ENCODE data around the gene FUT2. TPM values are rescaled to one million over a fixed set of nuclear protein-coding genes. Genes with fewer than 3 reads are reported as not detected.

FUT2 gene
- total RNA-seq, 2 experiments from 2014 or later = not detected

DNA sequence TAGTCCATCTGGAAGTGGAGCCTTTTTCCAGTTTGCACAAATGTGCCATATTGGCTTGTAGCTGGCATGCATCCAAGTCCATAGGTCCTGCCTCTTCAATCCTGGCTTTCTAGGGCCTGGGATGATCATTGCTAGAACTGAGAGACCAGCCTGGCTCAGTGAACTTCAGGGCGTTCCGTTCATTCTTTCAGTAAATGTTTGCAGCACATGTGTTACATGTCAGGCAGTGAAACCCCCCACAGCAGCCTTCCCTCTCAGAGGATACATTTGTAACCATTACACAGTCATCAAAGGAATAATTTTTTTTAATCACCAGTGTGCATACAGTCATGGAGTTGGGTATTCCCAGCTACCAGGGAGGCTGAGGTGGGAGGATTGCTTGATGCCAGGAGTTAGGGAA lies 9.7 kb downstream of the FUT2 start:
- H3K36me3 Mint-ChIP-seq (ENCODE audit: low read depth) = peaks cover 39% of the 10 kb centered on the region
- H3K4me1 ChIP-seq (ENCODE audit: insufficient read depth, low read length) = no peaks in the 10 kb centered on the region
- intact Hi-C loops (cut with DNase I, micrococcal nuclease) = no loop called here
- H3K4me3 ChIP-seq (ENCODE audit: low read length) = no peak overlapping the region
- peaks cover 13% of the 10 kb centered on the region for H3K36me3 ChIP-seq (ENCODE audit: insufficient read depth, low read length)
- H3K4me3 Mint-ChIP-seq = no peak overlapping the region
- H3K27ac ChIP-seq (ENCODE audit: low read depth in 1 of 2, low read length in 2 of 2) = no peak overlapping the region
- H3K27me3 Mint-ChIP-seq = no peaks in the 10 kb centered on the region
- CTCF ChIA-PET = no interaction called here
- H3K9me3 ChIP-seq (ENCODE audit: control insufficient read depth in 1 of 2, insufficient read depth in 1 of 2, low read length in 2 of 2) = no peaks in the 10 kb centered on the region
- TF ChIP-seq, protein P1, sequence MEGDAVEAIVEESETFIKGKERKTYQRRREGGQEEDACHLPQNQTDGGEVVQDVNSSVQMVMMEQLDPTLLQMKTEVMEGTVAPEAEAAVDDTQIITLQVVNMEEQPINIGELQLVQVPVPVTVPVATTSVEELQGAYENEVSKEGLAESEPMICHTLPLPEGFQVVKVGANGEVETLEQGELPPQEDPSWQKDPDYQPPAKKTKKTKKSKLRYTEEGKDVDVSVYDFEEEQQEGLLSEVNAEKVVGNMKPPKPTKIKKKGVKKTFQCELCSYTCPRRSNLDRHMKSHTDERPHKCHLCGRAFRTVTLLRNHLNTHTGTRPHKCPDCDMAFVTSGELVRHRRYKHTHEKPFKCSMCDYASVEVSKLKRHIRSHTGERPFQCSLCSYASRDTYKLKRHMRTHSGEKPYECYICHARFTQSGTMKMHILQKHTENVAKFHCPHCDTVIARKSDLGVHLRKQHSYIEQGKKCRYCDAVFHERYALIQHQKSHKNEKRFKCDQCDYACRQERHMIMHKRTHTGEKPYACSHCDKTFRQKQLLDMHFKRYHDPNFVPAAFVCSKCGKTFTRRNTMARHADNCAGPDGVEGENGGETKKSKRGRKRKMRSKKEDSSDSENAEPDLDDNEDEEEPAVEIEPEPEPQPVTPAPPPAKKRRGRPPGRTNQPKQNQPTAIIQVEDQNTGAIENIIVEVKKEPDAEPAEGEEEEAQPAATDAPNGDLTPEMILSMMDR (IDR thresholded peaks at IDR 0.05) = no peak
- no peak overlapping the region for H3K27ac Mint-ChIP-seq
- ATAC-seq (ENCODE audit: poor library complexity) (no peak), DNase-seq (no peak)
- H3K27me3 ChIP-seq (ENCODE audit: control insufficient read depth in 1 of 2, insufficient read depth in 2 of 2, low read length in 2 of 2) = no peaks in the 10 kb centered on the region
- POLR2A ChIA-PET = no interaction called here
- H3K9me3 Mint-ChIP-seq = no peaks in the 10 kb centered on the region
- no peaks in the 10 kb centered on the region for H3K4me1 Mint-ChIP-seq (ENCODE audit: low read depth)

DNA sequence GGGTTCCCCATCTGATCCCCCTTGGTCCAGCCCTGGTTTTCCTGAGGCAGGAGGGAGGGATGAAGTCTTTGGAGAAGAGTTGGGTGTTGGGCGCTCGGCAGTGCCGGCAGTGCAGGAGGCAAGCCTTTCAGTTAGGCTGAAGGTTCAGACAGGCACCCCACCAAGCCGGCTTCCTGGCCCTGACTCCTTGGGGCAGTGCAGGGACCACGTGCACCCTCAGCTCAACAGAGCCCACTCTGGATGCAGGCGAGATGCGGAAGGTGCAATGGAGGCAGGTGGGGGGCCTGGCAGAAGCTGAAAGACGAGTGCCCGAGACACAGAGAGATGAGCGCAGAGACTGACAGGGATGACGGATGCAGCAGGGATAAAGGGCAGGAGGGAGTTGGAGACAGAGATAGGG lies 12.7 kb downstream of the FUT2 start:
- H3K27ac Mint-ChIP-seq = no peak overlapping the region
- ATAC-seq (ENCODE audit: poor library complexity) (no peak), DNase-seq (no peak)
- ChIA-PET POLR2A (no interaction called here), CTCF (no interaction called here)
- no peaks in the 10 kb centered on the region for H3K27me3 Mint-ChIP-seq
- H3K4me3 ChIP-seq (ENCODE audit: low read length) = no peak overlapping the region
- H3K9me3 ChIP-seq (ENCODE audit: control insufficient read depth in 1 of 2, insufficient read depth in 1 of 2, low read length in 2 of 2) = no peaks in the 10 kb centered on the region
- H3K27ac ChIP-seq (ENCODE audit: low read depth in 1 of 2, low read length in 2 of 2) = no peak overlapping the region
- H3K36me3 ChIP-seq (ENCODE audit: insufficient read depth, low read length) = peaks cover 12% of the 10 kb centered on the region
- no peak overlapping the region for H3K4me3 Mint-ChIP-seq
- H3K4me1 ChIP-seq (ENCODE audit: insufficient read depth, low read length) = peaks cover 10% of the 10 kb centered on the region
- H3K4me1 Mint-ChIP-seq (ENCODE audit: low read depth) = peaks cover 7% of the 10 kb centered on the region
- no peaks in the 10 kb centered on the region for H3K27me3 ChIP-seq (ENCODE audit: control insufficient read depth in 1 of 2, insufficient read depth in 2 of 2, low read length in 2 of 2)
- peaks cover 25% of the 10 kb centered on the region for H3K36me3 Mint-ChIP-seq (ENCODE audit: low read depth)
- intact Hi-C loops (cut with DNase I, micrococcal nuclease) = no loop called here
- TF ChIP-seq, protein P1 (IDR thresholded peaks at IDR 0.05) = no peak
- H3K9me3 Mint-ChIP-seq = no peaks in the 10 kb centered on the region

DNA sequence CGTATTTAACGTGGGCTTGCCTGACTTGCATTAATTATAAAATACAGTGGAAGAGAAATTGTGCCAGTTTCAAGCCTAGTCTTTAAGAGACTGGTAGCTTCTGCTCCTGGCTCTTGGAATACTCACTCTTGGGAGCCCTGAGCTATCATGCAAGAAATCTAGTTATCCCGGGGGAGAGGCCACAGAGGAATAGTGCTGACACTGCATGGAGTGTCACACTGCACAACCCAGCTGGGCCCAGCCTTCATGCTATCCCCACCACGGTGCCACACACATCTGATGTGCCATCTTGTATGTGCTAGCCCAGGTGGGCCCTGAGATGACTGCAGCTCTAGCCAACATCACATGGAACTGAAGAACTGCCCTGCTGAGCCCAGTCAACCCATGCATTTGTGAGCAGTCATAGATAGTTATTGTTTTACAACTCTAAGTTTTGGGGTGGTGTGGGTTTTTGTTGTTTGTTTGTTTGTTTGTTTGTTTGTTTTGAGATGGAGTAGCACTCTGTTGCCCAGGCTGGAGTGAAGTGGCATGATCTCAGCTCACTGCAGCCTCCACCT lies 15.4 kb downstream of the FUT2 start:
- H3K36me3 Mint-ChIP-seq (ENCODE audit: low read depth) = peaks cover 4% of the 10 kb centered on the region
- DNase-seq (no peak), ATAC-seq (ENCODE audit: poor library complexity) (no peak)
- no peaks in the 10 kb centered on the region for H3K27me3 ChIP-seq (ENCODE audit: control insufficient read depth in 1 of 2, insufficient read depth in 2 of 2, low read length in 2 of 2)
- H3K27ac ChIP-seq (ENCODE audit: low read depth in 1 of 2, low read length in 2 of 2) = no peak overlapping the region
- H3K27ac Mint-ChIP-seq = no peak overlapping the region
- no peaks in the 10 kb centered on the region for H3K36me3 ChIP-seq (ENCODE audit: insufficient read depth, low read length)
- CTCF ChIA-PET = interaction anchor here (1.4 to 3.2 kb wide), 2 partner anchors 14 to 28 kb away, joined by 3 to 14 read pairs; no protein-coding TSS in a partner anchor
- TF ChIP-seq, protein P1 (IDR thresholded peaks at IDR 0.05) = no peak
- H3K4me3 Mint-ChIP-seq = peak overlapping the region; percentile 39
- H3K4me1 ChIP-seq (ENCODE audit: insufficient read depth, low read length) = peaks cover 25% of the 10 kb centered on the region
- POLR2A ChIA-PET = interaction anchor here (0.6 kb wide), 1 partner anchor 59 kb away, joined by 3 read pairs; no protein-coding TSS in a partner anchor
- no peaks in the 10 kb centered on the region for H3K9me3 Mint-ChIP-seq
- H3K4me1 Mint-ChIP-seq (ENCODE audit: low read depth) = peaks cover 21% of the 10 kb centered on the region
- H3K9me3 ChIP-seq (ENCODE audit: control insufficient read depth in 1 of 2, insufficient read depth in 1 of 2, low read length in 2 of 2) = no peaks in the 10 kb centered on the region
- intact Hi-C loops (cut with DNase I, micrococcal nuclease) = loop anchor here (5.0 to 10.0 kb wide), 3 partner anchors 34 to 206 kb away; no protein-coding TSS in a partner anchor
- H3K27me3 Mint-ChIP-seq = no peaks in the 10 kb centered on the region
- H3K4me3 ChIP-seq (ENCODE audit: low read length) = no peak overlapping the region
